ENCODE measurements around the gene KLHL29.

GRCh38 chr2:23449413-23449812, 64.4 kb downstream of the KLHL29 start:
- TF ChIP-seq EZH2 (IDR thresholded peaks at IDR 0.05; ENCODE audit: borderline replicate concordance): no peak
- no peak for TF ChIP-seq CTCF (IDR thresholded peaks at IDR 0.05; ENCODE audit: poor library complexity)
- TF ChIP-seq EZH2phosphoT487 (IDR thresholded peaks at IDR 0.05; ENCODE audit: low read depth, severe bottlenecking, unreplicated experiment): no peak

Data from hepatocyte (in vitro differentiated cells).